Measurements from ENCODE around the gene TBX15. TPM values are rescaled to one million over a fixed set of nuclear protein-coding genes. Genes with fewer than 3 reads are reported as not detected.

TBX15 gene
- total RNA-seq, 1 donor from 2014 or later = 0.15 TPM

DNA sequence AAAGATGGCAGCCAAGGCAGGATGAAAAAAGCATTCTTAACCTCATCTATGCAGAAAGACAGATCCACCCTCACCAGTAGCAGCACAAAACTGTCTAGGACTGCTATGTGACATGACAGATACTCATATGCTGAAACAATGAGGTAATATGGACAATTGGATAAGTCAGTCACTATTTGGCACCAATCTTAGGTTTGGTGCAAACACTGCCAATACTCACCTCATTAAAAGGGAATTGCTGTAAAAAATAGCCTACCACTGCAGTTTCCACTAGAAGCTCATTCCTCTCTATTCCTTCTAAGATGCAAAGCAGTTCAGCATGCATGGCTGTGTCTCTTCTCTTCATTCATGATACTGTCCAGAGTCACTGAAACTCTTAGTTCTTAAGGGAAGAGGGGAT, 91.7 kb downstream of the TBX15 start:
- Histone ChIP-seq H3K27ac (no peak overlapping the region), H3K9me3 (no peaks in the 10 kb centered on the region), H3K27me3 (ENCODE audit: low read depth) (no peaks in the 10 kb centered on the region), H3K4me1 (no peaks in the 10 kb centered on the region), H3K4me3 (no peak overlapping the region), H3K36me3 (no peaks in the 10 kb centered on the region)
- ATAC-seq = no peak
- no peak for DNase-seq
- TF ChIP-seq, protein P1, sequence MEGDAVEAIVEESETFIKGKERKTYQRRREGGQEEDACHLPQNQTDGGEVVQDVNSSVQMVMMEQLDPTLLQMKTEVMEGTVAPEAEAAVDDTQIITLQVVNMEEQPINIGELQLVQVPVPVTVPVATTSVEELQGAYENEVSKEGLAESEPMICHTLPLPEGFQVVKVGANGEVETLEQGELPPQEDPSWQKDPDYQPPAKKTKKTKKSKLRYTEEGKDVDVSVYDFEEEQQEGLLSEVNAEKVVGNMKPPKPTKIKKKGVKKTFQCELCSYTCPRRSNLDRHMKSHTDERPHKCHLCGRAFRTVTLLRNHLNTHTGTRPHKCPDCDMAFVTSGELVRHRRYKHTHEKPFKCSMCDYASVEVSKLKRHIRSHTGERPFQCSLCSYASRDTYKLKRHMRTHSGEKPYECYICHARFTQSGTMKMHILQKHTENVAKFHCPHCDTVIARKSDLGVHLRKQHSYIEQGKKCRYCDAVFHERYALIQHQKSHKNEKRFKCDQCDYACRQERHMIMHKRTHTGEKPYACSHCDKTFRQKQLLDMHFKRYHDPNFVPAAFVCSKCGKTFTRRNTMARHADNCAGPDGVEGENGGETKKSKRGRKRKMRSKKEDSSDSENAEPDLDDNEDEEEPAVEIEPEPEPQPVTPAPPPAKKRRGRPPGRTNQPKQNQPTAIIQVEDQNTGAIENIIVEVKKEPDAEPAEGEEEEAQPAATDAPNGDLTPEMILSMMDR (IDR thresholded peaks at IDR 0.05) = no peak
- intact Hi-C loops (cut with DNase I) = no loop called here

DNA sequence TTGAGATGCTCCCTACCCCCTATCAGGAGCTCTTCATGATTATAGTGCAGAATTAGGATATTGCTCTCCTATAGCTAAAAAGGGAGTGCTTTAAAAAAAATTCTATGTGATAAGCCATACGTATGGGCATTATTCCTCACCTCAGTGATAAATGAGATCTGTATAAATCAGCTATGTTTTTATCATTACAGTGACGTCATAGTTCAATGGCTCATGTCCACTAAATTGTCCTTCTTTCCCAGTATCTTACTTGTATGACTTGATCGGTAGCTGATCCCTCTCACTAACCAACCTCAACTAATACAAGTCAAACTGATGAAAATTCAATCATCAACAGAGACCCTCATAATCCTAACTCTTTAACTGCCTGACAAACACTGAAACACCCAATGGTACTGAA, 93.3 kb downstream of the TBX15 start:
- Histone ChIP-seq H3K27ac (no peak overlapping the region), H3K27me3 (ENCODE audit: low read depth) (no peaks in the 10 kb centered on the region), H3K4me3 (no peak overlapping the region), H3K36me3 (no peaks in the 10 kb centered on the region), H3K4me1 (no peaks in the 10 kb centered on the region), H3K9me3 (no peaks in the 10 kb centered on the region)
- TF ChIP-seq, protein P1 (IDR thresholded peaks at IDR 0.05) = no peak
- intact Hi-C loops (cut with DNase I) = no loop called here
- DNase-seq (no peak), ATAC-seq (no peak)

DNA sequence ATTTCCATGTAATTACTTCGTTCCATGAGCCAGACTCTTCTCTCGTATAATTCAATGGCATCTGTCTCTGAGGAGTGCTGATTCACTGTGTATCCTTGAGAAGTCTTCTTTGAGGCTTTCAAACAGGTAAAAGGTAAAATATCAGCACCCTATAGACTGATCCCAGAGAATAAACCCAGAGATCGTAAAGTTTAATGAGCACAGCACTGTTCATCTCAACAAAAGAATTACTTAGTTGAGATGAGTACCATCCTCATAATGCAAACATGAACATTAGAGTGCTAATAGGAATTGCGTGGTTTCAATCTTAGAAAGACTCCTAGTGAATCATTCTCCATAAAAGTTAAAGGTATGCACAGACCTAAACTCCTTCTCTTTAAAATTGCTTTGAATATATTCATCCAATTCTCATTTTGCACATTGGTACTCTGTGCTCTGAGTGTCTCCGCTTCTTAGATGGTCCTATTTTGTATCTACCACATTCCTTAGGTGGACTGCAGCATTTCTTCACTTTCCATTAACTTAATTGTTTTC, 97.2 kb downstream of the TBX15 start:
- intact Hi-C loops (cut with DNase I) = no loop called here

DNA sequence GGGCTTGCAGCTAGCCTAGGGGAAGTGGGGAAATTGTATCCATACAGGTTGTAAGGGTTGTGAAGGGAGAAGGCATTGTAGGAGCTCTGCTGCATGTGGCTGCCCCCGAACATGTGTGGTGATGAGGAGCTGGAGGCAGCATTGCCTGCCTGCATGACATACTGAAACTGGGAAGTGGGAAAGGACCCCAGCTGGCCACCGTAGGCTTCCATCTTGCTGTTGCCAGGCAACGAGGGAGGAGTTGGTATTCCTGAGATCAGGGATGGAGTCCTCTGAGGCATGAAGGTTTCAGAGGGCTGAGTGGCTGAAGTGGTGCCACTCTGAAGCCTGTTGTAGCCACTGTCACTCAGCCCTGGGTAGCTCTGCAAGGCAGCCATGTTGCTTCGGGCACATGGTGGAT, 103.2 kb downstream of the TBX15 start:
- TF ChIP-seq, protein P1 (IDR thresholded peaks at IDR 0.05) = no peak
- no peaks in the 10 kb centered on the region for H3K9me3 ChIP-seq
- no peaks in the 10 kb centered on the region for H3K36me3 ChIP-seq
- DNase-seq (no peak), ATAC-seq (no peak)
- no peak overlapping the region for H3K4me3 ChIP-seq
- no peaks in the 10 kb centered on the region for H3K4me1 ChIP-seq
- H3K27me3 ChIP-seq (ENCODE audit: low read depth) = no peaks in the 10 kb centered on the region
- no peak overlapping the region for H3K27ac ChIP-seq
- intact Hi-C loops (cut with DNase I) = no loop called here

More for the DNA sequence above, 97.2 kb downstream of the TBX15 start:
- no peaks in the 10 kb centered on the region for H3K27me3 ChIP-seq (ENCODE audit: low read depth)
- TF ChIP-seq, protein P1 (IDR thresholded peaks at IDR 0.05) = no peak
- H3K4me1 ChIP-seq = no peaks in the 10 kb centered on the region
- H3K9me3 ChIP-seq = no peaks in the 10 kb centered on the region
- DNase-seq (no peak), ATAC-seq (no peak)
- no peak overlapping the region for H3K4me3 ChIP-seq
- no peak overlapping the region for H3K27ac ChIP-seq
- no peaks in the 10 kb centered on the region for H3K36me3 ChIP-seq

DNA sequence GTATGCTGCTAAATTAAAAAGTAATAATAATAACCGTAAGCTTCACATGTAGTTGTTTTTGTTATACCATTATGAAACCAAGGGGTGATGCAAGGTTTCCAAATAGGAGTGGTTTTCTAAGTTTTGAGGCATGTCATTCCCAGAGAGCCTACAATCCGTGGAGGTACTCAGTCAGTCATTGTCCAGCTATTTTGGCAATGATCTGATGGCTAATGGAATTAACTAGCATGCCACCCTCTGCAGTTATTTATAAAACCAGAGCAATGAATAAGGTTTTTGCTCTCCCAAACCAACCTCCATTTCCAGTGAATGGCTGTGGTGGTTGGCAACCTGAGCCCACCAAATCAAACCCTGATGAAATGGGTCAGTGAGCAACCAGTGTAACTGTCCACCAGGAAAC, 106.4 kb downstream of the TBX15 start:
- Histone ChIP-seq H3K4me3 (no peak overlapping the region), H3K27ac (no peak overlapping the region), H3K36me3 (no peaks in the 10 kb centered on the region), H3K9me3 (no peaks in the 10 kb centered on the region), H3K4me1 (no peaks in the 10 kb centered on the region), H3K27me3 (ENCODE audit: low read depth) (no peaks in the 10 kb centered on the region)
- TF ChIP-seq, protein P1 (IDR thresholded peaks at IDR 0.05) = no peak
- no peak for ATAC-seq
- intact Hi-C loops (cut with DNase I) = no loop called here
- no peak for DNase-seq

DNA sequence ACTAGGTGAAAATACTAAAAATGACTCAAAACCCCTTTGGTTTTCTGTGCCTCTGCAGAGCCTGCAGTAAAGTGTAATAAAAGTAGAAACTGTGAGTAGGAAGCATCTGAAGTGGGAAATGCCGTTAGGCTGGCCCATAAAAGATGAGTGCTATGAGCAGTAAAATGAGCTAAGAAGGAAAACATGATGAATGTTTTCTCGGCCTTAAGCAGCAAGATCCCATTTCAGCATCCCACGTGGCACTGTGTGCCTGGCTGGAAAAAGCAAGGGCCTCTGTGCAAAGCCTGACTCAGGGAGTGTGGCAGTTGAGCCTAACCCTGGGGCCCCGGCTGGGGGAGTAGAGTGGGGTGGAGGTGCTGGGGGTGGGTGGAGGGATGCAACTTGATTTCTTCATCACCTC, 109.5 kb downstream of the TBX15 start:
- Histone ChIP-seq H3K9me3 (no peaks in the 10 kb centered on the region), H3K27me3 (ENCODE audit: low read depth) (no peaks in the 10 kb centered on the region), H3K36me3 (no peaks in the 10 kb centered on the region), H3K4me1 (no peaks in the 10 kb centered on the region), H3K27ac (no peak overlapping the region), H3K4me3 (no peak overlapping the region)
- intact Hi-C loops (cut with DNase I) = no loop called here
- DNase-seq (no peak), ATAC-seq (no peak)
- TF ChIP-seq, protein P1 (IDR thresholded peaks at IDR 0.05) = no peak

All from lower lobe of right lung (tissue), 2 donors.